GM21786 (cell line): ENCODE data around the gene CDH13.

Experiments
- ATAC-seq: cut with Tn5 transposase; IDR thresholded peaks from one replicate; pipeline ENCODE4 v1.9.1; 2021; ENCODE audit not compliant: unreplicated experiment

CDH13 gene

GRCh38 chr16:83689385-83689831 lies 1062.6 kb downstream of the CDH13 start:
- no peak for ATAC-seq

- no peak for ATAC-seq
These were observed 1065.5 kb downstream of the CDH13 start for GRCh38 chr16:83692224-83692623.

GRCh38 chr16:83698964-83699363 lies 1072.2 kb downstream of the CDH13 start:
- no peak for ATAC-seq

GRCh38 chr16:83699817-83700216 lies 1073.0 kb downstream of the CDH13 start:
- no peak for ATAC-seq

- no peak for ATAC-seq
These were observed 1074.1 kb downstream of the CDH13 start for GRCh38 chr16:83700918-83701317.

GRCh38 chr16:83701494-83701893 lies 1074.7 kb downstream of the CDH13 start:
- ATAC-seq: no peak

- no peak for ATAC-seq
These were observed 1077.9 kb downstream of the CDH13 start for GRCh38 chr16:83704656-83705055.

GRCh38 chr16:83705856-83706255 lies 1079.1 kb downstream of the CDH13 start:
- no peak for ATAC-seq

GRCh38 chr16:83706394-83706793 lies 1079.6 kb downstream of the CDH13 start:
- ATAC-seq: no peak

GRCh38 chr16:83711069-83711468 lies 1084.3 kb downstream of the CDH13 start:
- ATAC-seq: no peak

GRCh38 chr16:83713597-83713996 lies 1086.8 kb downstream of the CDH13 start:
- no peak for ATAC-seq

- ATAC-seq: no peak
These were observed 1087.5 kb downstream of the CDH13 start for GRCh38 chr16:83714286-83714685.

- no peak for ATAC-seq
These were observed 1088.6 kb downstream of the CDH13 start for GRCh38 chr16:83715217-83715920.

GRCh38 chr16:83717308-83717707 lies 1090.5 kb downstream of the CDH13 start:
- no peak for ATAC-seq

- ATAC-seq: no peak
These were observed 1091.0 kb downstream of the CDH13 start for GRCh38 chr16:83717814-83718213.

- no peak for ATAC-seq
These were observed 1093.4 kb downstream of the CDH13 start for GRCh38 chr16:83720213-83720612.

- ATAC-seq: no peak
These were observed 1094.2 kb downstream of the CDH13 start for GRCh38 chr16:83720981-83721380.

GRCh38 chr16:83721676-83722075 lies 1094.9 kb downstream of the CDH13 start:
- no peak for ATAC-seq

- no peak for ATAC-seq
These were observed 1095.9 kb downstream of the CDH13 start for GRCh38 chr16:83722456-83723183.

GRCh38 chr16:83723244-83723643 lies 1096.5 kb downstream of the CDH13 start:
- ATAC-seq: no peak

GRCh38 chr16:83723901-83724300 lies 1097.1 kb downstream of the CDH13 start:
- no peak for ATAC-seq

- ATAC-seq: no peak
These were observed 1097.8 kb downstream of the CDH13 start for GRCh38 chr16:83724585-83724984.
